Measurements from ENCODE around the gene KIF18A. TPM values are rescaled to one million over a fixed set of nuclear protein-coding genes. Genes with fewer than 3 reads are reported as not detected.

KIF18A gene
- total and polyA plus RNA-seq, 9 of the 15 experiments (the other 6 are each of a cell fraction or from before 2014, with no cell fraction given): 15.1 to 36.1 (median 24.3) TPM

DNA sequence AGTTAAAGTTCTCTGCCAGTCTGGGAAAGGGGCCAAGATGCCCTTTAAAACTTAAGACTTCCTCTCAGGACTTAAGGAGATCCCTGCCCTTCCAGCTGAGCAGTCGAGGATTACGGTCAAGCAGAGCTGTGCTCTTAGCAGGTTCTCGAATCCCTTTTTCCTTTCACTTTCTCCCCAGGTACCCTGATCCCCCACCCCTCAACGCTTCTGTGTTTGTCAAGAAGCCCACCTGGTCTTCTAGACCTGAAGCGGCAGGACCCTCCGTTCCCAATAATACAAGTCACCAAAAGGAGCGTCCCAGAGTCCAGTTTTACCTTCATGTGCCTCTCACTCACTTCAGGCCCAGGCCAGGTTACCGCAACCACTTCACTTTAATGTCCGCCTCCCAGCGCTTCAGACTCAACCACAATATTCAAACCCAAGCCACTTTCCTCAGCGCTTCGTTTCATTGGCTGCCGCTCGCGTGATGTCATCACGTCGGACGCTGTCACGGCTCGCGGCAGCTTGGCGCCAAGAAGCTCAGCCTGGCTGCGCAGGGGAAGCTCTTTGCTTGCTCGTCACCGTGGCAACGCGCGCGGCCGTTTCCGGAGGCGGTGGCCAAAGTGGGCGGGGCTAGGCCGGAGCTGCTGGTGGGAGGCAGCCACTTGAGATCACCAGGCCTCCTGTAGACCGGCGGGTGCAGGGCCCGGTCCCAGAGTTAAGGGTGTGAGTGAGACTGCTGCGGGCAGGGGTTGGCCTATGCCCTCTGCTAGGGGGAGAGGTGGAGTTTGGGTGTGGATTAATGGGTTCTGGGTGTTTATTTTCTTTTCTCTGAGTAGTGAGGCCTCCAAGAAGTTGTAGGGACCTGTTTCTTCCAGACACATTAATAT lies at the start of gene KIF18A, which contains the start of gene METTL15 (continued):
- TF ChIP-seq, protein P1, sequence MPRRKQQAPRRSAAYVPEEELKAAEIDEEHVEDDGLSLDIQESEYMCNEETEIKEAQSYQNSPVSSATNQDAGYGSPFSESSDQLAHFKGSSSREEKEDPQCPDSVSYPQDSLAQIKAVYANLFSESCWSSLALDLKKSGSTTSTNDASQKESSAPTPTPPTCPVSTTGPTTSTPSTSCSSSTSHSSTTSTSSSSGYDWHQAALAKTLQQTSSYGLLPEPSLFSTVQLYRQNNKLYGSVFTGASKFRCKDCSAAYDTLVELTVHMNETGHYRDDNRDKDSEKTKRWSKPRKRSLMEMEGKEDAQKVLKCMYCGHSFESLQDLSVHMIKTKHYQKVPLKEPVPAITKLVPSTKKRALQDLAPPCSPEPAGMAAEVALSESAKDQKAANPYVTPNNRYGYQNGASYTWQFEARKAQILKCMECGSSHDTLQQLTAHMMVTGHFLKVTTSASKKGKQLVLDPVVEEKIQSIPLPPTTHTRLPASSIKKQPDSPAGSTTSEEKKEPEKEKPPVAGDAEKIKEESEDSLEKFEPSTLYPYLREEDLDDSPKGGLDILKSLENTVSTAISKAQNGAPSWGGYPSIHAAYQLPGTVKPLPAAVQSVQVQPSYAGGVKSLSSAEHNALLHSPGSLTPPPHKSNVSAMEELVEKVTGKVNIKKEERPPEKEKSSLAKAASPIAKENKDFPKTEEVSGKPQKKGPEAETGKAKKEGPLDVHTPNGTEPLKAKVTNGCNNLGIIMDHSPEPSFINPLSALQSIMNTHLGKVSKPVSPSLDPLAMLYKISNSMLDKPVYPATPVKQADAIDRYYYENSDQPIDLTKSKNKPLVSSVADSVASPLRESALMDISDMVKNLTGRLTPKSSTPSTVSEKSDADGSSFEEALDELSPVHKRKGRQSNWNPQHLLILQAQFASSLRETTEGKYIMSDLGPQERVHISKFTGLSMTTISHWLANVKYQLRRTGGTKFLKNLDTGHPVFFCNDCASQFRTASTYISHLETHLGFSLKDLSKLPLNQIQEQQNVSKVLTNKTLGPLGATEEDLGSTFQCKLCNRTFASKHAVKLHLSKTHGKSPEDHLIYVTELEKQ (CRISPR knock-in tag; IDR thresholded peaks at IDR 0.05): no peak
- 0 out of 2 replicates have a peak, but pooled peaks have one; percentile 10 for TF ChIP-seq C11orf30 (IDR thresholded peaks at IDR 0.05; ENCODE audit: low read depth)
- no peak for TF ChIP-seq L3MBTL2 (IDR thresholded peaks at IDR 0.05)
- TF ChIP-seq STAT5B (CRISPR knock-in tag; IDR thresholded peaks at IDR 0.05): no peak
- no peak for TF ChIP-seq ZNF165 (CRISPR knock-in tag; IDR thresholded peaks at IDR 0.05; ENCODE audit: borderline replicate concordance)
- no peak for TF ChIP-seq ZNF263 (CRISPR knock-in tag; IDR thresholded peaks at IDR 0.05; ENCODE audit: borderline replicate concordance)
- TF ChIP-seq HCFC1 (IDR thresholded peaks at IDR 0.05; ENCODE audit: low read depth, low read length): no peak
- no peak for TF ChIP-seq ESRRB (CRISPR knock-in tag; IDR thresholded peaks at IDR 0.05; ENCODE audit: borderline replicate concordance)
- TF ChIP-seq ZNF175 (CRISPR knock-in tag; IDR thresholded peaks at IDR 0.05; ENCODE audit: low read depth): no peak
- TF ChIP-seq ZNF347 (CRISPR knock-in tag; IDR thresholded peaks at IDR 0.05; ENCODE audit: low read depth): no peak
- TF ChIP-seq RBBP5 (IDR thresholded peaks at IDR 0.05; ENCODE audit: borderline replicate concordance, insufficient read depth, low read length, poor library complexity, severe bottlenecking): peak; percentile 86
- TF ChIP-seq CHD2 (IDR thresholded peaks at IDR 0.05; ENCODE audit: low read depth, low read length): no peak
- peak; percentile 41 for TF ChIP-seq MYC (IDR thresholded peaks at IDR 0.05; ENCODE audit: low read depth, low read length)
- TF ChIP-seq MYC (CRISPR knock-in tag; IDR thresholded peaks at IDR 0.05; ENCODE audit: borderline replicate concordance, low read depth): no peak
- TF ChIP-seq, protein P2, sequence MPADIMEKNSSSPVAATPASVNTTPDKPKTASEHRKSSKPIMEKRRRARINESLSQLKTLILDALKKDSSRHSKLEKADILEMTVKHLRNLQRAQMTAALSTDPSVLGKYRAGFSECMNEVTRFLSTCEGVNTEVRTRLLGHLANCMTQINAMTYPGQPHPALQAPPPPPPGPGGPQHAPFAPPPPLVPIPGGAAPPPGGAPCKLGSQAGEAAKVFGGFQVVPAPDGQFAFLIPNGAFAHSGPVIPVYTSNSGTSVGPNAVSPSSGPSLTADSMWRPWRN (IDR thresholded peaks at IDR 0.05; ENCODE audit: low read depth): no peak
- TF ChIP-seq, protein P3, sequence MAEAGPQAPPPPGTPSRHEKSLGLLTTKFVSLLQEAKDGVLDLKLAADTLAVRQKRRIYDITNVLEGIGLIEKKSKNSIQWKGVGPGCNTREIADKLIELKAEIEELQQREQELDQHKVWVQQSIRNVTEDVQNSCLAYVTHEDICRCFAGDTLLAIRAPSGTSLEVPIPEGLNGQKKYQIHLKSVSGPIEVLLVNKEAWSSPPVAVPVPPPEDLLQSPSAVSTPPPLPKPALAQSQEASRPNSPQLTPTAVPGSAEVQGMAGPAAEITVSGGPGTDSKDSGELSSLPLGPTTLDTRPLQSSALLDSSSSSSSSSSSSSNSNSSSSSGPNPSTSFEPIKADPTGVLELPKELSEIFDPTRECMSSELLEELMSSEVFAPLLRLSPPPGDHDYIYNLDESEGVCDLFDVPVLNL (CRISPR knock-in tag; IDR thresholded peaks at IDR 0.05; ENCODE audit: low read depth): peak; percentile 95
- TF ChIP-seq, protein P4, sequence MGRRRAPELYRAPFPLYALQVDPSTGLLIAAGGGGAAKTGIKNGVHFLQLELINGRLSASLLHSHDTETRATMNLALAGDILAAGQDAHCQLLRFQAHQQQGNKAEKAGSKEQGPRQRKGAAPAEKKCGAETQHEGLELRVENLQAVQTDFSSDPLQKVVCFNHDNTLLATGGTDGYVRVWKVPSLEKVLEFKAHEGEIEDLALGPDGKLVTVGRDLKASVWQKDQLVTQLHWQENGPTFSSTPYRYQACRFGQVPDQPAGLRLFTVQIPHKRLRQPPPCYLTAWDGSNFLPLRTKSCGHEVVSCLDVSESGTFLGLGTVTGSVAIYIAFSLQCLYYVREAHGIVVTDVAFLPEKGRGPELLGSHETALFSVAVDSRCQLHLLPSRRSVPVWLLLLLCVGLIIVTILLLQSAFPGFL (CRISPR knock-in tag; IDR thresholded peaks at IDR 0.05): no peak
- peak; percentile 76 for TF ChIP-seq POLR2AphosphoS5 (IDR thresholded peaks at IDR 0.05; ENCODE audit: control insufficient read depth, insufficient read depth, low read depth, low read length)
- no peak for TF ChIP-seq EZH2 (IDR thresholded peaks at IDR 0.05; ENCODE audit: borderline replicate concordance, low read depth, low read length)
- TF ChIP-seq BACH1 (tag; IDR thresholded peaks at IDR 0.05): no peak
- TF ChIP-seq ETS2 (tag; IDR thresholded peaks at IDR 0.05; ENCODE audit: borderline replicate concordance, poor library complexity, severe bottlenecking): no peak

Data from K562 (cell line).